ENCODE measurements around the gene SMIM9. TPM values are rescaled to one million over a fixed set of nuclear protein-coding genes. Genes with fewer than 3 reads are reported as not detected.

The SMIM9 gene
- total RNA-seq, 1 experiment from 2014 or later, result not detected

DNA sequence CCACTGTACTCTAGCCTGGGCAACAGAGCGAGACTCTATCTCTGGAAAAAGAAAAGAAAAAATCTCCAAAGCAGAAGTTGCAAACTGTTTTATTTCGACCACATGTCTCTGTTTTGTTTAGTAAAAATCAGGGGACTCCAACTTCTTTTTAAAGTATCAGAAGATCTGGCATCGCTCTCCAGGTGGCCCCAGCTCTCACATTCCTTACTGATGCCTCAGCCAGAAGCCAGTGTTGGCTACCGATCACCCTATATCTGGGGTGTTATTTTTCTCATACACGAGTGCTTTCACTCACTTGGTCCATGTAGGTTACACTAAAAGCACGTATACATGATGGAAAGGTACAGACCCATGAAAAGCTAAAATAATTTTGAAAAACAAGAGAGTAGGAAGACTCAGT is 37.5 kb downstream of the SMIM9 start:
- TF ChIP-seq, protein P1, sequence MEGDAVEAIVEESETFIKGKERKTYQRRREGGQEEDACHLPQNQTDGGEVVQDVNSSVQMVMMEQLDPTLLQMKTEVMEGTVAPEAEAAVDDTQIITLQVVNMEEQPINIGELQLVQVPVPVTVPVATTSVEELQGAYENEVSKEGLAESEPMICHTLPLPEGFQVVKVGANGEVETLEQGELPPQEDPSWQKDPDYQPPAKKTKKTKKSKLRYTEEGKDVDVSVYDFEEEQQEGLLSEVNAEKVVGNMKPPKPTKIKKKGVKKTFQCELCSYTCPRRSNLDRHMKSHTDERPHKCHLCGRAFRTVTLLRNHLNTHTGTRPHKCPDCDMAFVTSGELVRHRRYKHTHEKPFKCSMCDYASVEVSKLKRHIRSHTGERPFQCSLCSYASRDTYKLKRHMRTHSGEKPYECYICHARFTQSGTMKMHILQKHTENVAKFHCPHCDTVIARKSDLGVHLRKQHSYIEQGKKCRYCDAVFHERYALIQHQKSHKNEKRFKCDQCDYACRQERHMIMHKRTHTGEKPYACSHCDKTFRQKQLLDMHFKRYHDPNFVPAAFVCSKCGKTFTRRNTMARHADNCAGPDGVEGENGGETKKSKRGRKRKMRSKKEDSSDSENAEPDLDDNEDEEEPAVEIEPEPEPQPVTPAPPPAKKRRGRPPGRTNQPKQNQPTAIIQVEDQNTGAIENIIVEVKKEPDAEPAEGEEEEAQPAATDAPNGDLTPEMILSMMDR (IDR thresholded peaks at IDR 0.05), result no peak
- TF ChIP-seq, protein P2, sequence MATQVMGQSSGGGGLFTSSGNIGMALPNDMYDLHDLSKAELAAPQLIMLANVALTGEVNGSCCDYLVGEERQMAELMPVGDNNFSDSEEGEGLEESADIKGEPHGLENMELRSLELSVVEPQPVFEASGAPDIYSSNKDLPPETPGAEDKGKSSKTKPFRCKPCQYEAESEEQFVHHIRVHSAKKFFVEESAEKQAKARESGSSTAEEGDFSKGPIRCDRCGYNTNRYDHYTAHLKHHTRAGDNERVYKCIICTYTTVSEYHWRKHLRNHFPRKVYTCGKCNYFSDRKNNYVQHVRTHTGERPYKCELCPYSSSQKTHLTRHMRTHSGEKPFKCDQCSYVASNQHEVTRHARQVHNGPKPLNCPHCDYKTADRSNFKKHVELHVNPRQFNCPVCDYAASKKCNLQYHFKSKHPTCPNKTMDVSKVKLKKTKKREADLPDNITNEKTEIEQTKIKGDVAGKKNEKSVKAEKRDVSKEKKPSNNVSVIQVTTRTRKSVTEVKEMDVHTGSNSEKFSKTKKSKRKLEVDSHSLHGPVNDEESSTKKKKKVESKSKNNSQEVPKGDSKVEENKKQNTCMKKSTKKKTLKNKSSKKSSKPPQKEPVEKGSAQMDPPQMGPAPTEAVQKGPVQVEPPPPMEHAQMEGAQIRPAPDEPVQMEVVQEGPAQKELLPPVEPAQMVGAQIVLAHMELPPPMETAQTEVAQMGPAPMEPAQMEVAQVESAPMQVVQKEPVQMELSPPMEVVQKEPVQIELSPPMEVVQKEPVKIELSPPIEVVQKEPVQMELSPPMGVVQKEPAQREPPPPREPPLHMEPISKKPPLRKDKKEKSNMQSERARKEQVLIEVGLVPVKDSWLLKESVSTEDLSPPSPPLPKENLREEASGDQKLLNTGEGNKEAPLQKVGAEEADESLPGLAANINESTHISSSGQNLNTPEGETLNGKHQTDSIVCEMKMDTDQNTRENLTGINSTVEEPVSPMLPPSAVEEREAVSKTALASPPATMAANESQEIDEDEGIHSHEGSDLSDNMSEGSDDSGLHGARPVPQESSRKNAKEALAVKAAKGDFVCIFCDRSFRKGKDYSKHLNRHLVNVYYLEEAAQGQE (IDR thresholded peaks at IDR 0.05; ENCODE audit: insufficient read depth in 1 of 2, low read depth in 2 of 2, low read length in 1 of 2), result no peak
- TF ChIP-seq SIN3A (IDR thresholded peaks at IDR 0.05; ENCODE audit: borderline replicate concordance, insufficient read depth, low read depth, low read length) (no peak), POLR2AphosphoS5 (IDR thresholded peaks at IDR 0.05; ENCODE audit: low read depth, low read length) (no peak), TCF7L2 (IDR thresholded peaks at IDR 0.05; ENCODE audit: low read depth, low read length) (no peak)
- Histone ChIP-seq H3K9me3 (ENCODE audit: control insufficient read depth, insufficient read depth, low read depth, low read length) (no peaks in the 10 kb centered on the region), H3K36me3 (ENCODE audit: control insufficient read depth, insufficient read depth, low read length) (no peaks in the 10 kb centered on the region), H3K27me3 (ENCODE audit: control insufficient read depth, insufficient read depth, low read length) (no peaks in the 10 kb centered on the region), H3K4me1 (ENCODE audit: control insufficient read depth, insufficient read depth, low read length) (peaks cover 74% of the 10 kb centered on the region), H3K4me3 (ENCODE audit: low read depth in 2 of 2, low read length in 2 of 2) (no peak overlapping the region), H3K27ac (ENCODE audit: low read length) (peak overlapping the region; percentile 83)
- in situ Hi-C loops (cut with HindIII; ENCODE audit: low pct_unique_long_range_greater_than_20kb, low sequenced_read_pairs), result no loop called here
- BruUV-seq (replicated peaks), result no TSS peak
- POLR2A ChIA-PET, result no interaction called here
- ATAC-seq (peak; percentile 44; the same call in 1 of the 2 replicates), DNase-seq (ENCODE audit: low read depth, low spot score) (no peak)
- CTCF ChIA-PET, result no interaction called here
- intact Hi-C loops (cut with micrococcal nuclease; ENCODE audit: unreplicated experiment), result no loop called here

DNA sequence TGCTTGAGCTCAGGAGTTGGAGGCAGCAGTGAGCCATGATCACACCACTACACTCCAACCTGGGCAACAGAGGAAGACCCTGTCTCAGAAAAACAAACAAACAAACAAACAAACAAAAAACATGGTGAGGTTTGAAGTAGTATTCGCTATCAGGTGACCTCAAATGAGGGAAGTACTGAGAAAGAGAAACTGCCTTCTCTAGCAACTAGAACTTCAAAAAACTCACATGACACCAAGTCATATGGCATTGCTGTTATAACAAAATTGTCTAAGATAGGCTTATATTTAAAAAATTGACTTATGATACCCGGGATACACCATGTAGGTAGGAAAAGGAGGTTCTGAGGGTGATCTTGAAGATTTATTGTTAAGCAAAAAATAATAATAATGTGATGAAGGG is 39.4 kb downstream of the SMIM9 start:
- Histone ChIP-seq H3K9me3 (ENCODE audit: control insufficient read depth, insufficient read depth, low read depth, low read length) (no peaks in the 10 kb centered on the region), H3K27me3 (ENCODE audit: control insufficient read depth, insufficient read depth, low read length) (no peaks in the 10 kb centered on the region), H3K27ac (ENCODE audit: low read length) (peak overlapping the region; percentile 30; the same call in 1 of the 2 replicates), H3K4me3 (ENCODE audit: low read depth in 2 of 2, low read length in 2 of 2) (no peak overlapping the region), H3K36me3 (ENCODE audit: control insufficient read depth, insufficient read depth, low read length) (no peaks in the 10 kb centered on the region), H3K4me1 (ENCODE audit: control insufficient read depth, insufficient read depth, low read length) (peaks cover 54% of the 10 kb centered on the region)
- in situ Hi-C loops (cut with HindIII; ENCODE audit: low pct_unique_long_range_greater_than_20kb, low sequenced_read_pairs) (no loop called here), intact Hi-C loops (cut with micrococcal nuclease; ENCODE audit: unreplicated experiment) (no loop called here)
- ATAC-seq (no peak), DNase-seq (ENCODE audit: low read depth, low spot score) (no peak)
- ChIA-PET POLR2A (no interaction called here), CTCF (no interaction called here)
- BruUV-seq (replicated peaks), result no TSS peak
- TF ChIP-seq POLR2AphosphoS5 (IDR thresholded peaks at IDR 0.05; ENCODE audit: low read depth, low read length) (no peak), SIN3A (IDR thresholded peaks at IDR 0.05; ENCODE audit: borderline replicate concordance, insufficient read depth, low read depth, low read length) (no peak), TCF7L2 (IDR thresholded peaks at IDR 0.05; ENCODE audit: low read depth, low read length) (no peak)
- TF ChIP-seq, protein P1 (IDR thresholded peaks at IDR 0.05), result no peak
- TF ChIP-seq, protein P2 (IDR thresholded peaks at IDR 0.05; ENCODE audit: insufficient read depth in 1 of 2, low read depth in 2 of 2, low read length in 1 of 2), result no peak
